GM12892 (cell line): Measurements from ENCODE around the gene ENDOD1.

Source experiments
- DNase-seq: peaks from one replicate; pipeline ENCODE4 v3.0.0; 2011; ENCODE audit not compliant: insufficient read length
- FAIRE-seq: peaks from 2 replicates; lab custom pipeline; 2011; peaks lifted over from hg19 to GRCh38; lab: Jason Lieb, UNC
- POLR2A ChIP-seq: IDR thresholded peaks from 2 replicates; pipeline ENCODE4 v1.6.1; 2011; ENCODE audit warnings: low read depth, low read length, control low read depth
- POLR2AphosphoS5 ChIP-seq: IDR thresholded peaks from 2 replicates; pipeline ENCODE4 v1.6.1; 2011; ENCODE audit warnings: low read depth, low read length, control low read depth
- TAF1 ChIP-seq: IDR thresholded peaks from 2 replicates; pipeline ENCODE4 v1.6.1; 2011; ENCODE audit warnings: low read depth, mild to moderate bottlenecking, control low read depth, low read length, borderline replicate concordance

ENDOD1 gene

GRCh38 chr11:95058621-95059020 is 31.0 kb upstream of the ENDOD1 start:
- FAIRE-seq: no peak
- TF ChIP-seq TAF1: no peak
- no peak for TF ChIP-seq POLR2AphosphoS5
- TF ChIP-seq POLR2A: no peak
- DNase-seq: no peak

DNA sequence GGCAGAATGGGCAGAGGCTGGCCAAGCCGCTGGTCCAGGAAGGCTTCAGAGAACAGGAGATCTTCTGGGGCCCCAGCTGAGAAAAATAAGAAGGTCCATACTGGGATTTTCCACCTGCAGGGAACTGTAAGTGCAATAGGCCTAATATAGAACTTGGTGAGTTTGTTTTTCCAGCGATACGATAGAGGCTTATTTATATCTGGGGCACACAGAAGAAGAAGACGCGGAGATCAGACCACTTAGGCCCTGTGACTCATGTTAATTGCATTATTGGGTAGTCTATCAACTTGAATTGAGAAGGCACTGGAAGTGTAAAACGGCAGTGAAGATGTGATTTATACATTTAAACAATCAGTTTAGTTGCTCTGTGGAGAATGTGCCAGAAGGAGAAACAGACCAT is 30.6 kb upstream of the ENDOD1 start:
- no peak for DNase-seq
- TF ChIP-seq POLR2AphosphoS5 (no peak), TAF1 (no peak), POLR2A (no peak)
- FAIRE-seq: no peak

DNA sequence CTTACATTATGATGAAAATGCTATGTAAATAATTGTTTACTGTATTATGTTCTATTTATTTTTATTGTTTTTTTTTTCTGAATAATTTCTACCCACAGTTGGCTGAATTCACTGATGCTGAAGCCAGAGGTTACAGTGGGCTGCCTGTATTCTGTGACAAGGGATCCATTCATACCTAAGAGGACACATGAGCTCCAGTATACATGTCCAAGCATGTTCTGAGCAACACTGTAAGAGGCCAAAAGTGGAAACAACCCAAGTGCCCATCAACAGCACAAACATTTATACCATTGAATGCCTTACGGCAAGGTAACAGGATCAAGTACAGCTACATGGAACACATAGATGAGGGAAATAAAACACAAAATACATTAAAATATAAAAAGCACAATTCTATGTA is 24.3 kb upstream of the ENDOD1 start:
- no peak for DNase-seq
- no peak for TF ChIP-seq POLR2A
- TF ChIP-seq POLR2AphosphoS5: no peak
- TF ChIP-seq TAF1: no peak
- FAIRE-seq: no peak

DNA sequence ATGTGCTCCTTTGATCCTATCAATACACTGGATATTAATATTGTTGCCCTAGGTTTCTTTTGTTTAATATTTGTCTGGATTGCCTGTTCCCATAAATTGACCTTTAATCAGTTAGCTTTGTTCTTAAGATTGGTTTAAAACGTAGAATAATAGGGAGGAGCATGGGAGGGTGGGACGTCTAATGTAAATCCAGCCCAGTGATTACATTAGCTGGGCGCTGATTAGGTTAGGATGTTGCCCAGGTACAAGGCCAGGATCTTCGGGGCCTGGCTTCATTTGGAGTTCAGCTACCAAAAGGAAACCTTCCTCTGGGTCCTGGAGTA is 23.0 kb upstream of the ENDOD1 start, which contains the start of gene SRSF8:
SRSF8 (plus strand) TSS at position 204 of the 323 bp plus-strand sequence. CDS start 308 bp downstream, outside the sequence.
- TF ChIP-seq TAF1: no peak
- no peak for TF ChIP-seq POLR2A
- no peak for TF ChIP-seq POLR2AphosphoS5
- FAIRE-seq (no peak), DNase-seq (no peak)

- TF ChIP-seq POLR2A (peak; percentile 80; the same call in 1 of the 2 replicates), TAF1 (peak; percentile 35), POLR2AphosphoS5 (peak; percentile 17; the same call in 1 of the 2 replicates)
- DNase-seq: peak; percentile 27
- peak; percentile 95 for FAIRE-seq
These were observed 22.4 kb upstream of the ENDOD1 start for GRCh38 chr11:95067039-95067840.

GRCh38 chr11:95067841-95068219 is 21.8 kb upstream of the ENDOD1 start:
- no peak for DNase-seq
- TF ChIP-seq TAF1 (no peak), POLR2AphosphoS5 (no peak), POLR2A (no peak)
- no peak for FAIRE-seq

DNA sequence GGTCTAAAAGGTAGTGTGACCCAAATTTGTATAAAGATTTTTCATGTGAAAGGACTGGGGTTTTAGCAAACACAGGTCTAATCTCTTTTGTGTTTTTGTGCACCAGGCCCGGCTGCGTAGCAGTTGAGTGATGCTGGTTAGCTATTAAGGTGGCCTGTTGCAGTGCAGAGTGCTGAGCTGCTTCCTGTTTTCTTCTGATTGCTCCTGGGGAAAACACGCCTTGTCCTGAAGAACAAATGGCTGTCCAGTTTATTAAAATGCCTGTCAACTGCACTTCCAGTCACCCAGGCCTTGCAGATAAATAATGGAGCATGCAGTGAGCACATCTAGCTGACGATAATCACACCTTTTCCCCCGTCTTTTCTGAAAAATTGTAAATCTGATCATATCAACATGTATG is 21.1 kb upstream of the ENDOD1 start:
- TF ChIP-seq TAF1: peak; percentile 65; the same call in 1 of the 2 replicates
- TF ChIP-seq POLR2AphosphoS5: peak; percentile 68; the same call in 1 of the 2 replicates
- TF ChIP-seq POLR2A: peak; percentile 69
- peak; percentile 92 for FAIRE-seq
- no peak for DNase-seq

DNA sequence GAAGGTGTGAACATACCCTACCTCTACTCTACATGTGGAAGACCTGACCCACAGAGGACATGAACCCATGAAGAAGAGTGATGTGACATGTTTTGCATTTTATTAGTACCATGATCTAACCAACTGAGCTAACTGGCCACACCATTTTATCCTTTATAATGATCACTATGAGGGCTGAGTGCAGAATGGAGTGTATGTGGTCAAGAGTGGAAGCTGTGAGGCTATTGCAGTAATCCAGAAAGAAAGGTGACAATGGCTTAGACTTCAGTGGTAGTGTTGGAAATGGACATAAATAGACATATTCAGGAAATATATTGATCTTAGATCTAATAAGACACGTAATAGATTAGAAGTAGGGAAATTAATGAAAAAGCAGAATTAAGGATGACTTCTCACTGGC is 19.2 kb upstream of the ENDOD1 start:
- DNase-seq (no peak), FAIRE-seq (no peak)
- TF ChIP-seq POLR2AphosphoS5: no peak
- TF ChIP-seq TAF1: no peak
- TF ChIP-seq POLR2A: no peak

DNA sequence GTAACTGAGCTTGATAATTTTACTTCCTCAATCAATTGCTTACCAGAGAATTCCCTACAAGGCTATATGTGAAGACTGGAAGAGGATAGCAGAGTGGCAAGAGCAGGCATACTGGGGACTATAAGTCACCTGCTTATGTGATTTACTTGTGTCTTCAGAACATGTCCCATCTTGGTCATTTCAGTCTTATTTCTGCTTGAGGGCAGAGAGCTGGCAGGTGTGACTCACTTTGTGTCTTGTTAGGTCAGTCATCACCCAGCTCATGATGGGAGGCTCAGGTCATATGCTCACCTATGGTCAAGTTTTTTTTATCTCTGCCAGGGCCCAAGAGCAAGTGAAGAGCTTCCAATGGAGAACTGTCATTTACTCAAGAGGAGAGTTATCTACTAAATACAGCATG is 16.7 kb upstream of the ENDOD1 start:
- TF ChIP-seq POLR2AphosphoS5: no peak
- no peak for TF ChIP-seq TAF1
- TF ChIP-seq POLR2A: no peak

GRCh38 chr11:95074792-95075563 is 14.7 kb upstream of the ENDOD1 start:
- TF ChIP-seq POLR2AphosphoS5 (no peak), TAF1 (no peak), POLR2A (no peak)
- FAIRE-seq (no peak), DNase-seq (no peak)

More for the DNA sequence above, 16.7 kb upstream of the ENDOD1 start:
- FAIRE-seq (no peak), DNase-seq (no peak)

- FAIRE-seq: no peak
- TF ChIP-seq POLR2A: no peak
- TF ChIP-seq POLR2AphosphoS5: no peak
- no peak for TF ChIP-seq TAF1
- DNase-seq: no peak
These were observed 13.2 kb upstream of the ENDOD1 start for GRCh38 chr11:95076416-95076815.

DNA sequence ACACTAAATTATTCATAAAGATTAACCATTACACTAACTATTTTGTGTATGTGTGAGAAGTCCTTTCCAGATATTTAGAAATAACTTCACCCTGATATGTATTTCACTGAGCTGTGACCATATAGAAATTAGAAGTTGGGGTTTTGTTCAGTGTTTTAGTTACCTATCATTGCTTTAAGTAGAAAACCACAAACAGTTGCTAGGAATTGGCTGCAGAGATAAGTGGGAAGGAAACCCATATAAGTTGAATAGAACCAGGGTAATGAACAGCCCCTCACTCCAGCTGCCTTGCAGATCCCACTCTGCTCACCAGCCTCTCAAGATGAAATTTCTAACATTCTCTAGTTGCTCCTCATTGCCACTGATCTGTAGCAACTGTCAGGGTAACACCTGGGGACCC is 12.7 kb upstream of the ENDOD1 start:
- no peak for TF ChIP-seq TAF1
- no peak for TF ChIP-seq POLR2AphosphoS5
- TF ChIP-seq POLR2A: no peak
- FAIRE-seq (no peak), DNase-seq (no peak)

DNA sequence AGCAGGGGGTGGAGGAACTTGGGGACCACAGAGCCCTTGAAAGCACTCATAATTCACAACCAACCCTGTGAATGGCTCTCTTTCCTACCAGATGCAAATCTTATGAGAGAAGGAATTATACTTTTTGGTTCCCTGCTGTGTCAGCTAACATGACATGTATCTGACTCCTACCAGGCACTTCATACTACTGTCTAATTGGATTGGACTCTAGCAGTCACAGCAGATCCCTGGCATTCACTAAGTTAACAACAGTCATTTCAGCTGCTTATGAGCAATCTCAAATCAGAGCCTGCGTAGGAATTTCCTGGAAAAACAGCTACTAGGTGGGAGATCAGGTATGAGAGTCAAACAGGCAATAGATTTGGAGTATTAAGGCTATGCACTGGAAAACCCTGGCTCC is 11.1 kb upstream of the ENDOD1 start:
- FAIRE-seq (no peak), DNase-seq (no peak)
- TF ChIP-seq POLR2A (no peak), TAF1 (no peak), POLR2AphosphoS5 (no peak)
